GM19397 (cell line): Measurements from ENCODE around the gene ACAT1.
"Not testable (repeated sequence)": the region's sequence is repeated elsewhere in the genome, so short reads cannot be mapped to it uniquely, and the experiment has no call there.

Experiments used
- ATAC-seq: cut with Tn5 transposase; IDR thresholded peaks from one replicate; pipeline ENCODE4 v1.9.1; 2021; ENCODE audit warnings: mild to moderate bottlenecking, moderate library complexity; ENCODE audit not compliant: unreplicated experiment

The ACAT1 gene

DNA sequence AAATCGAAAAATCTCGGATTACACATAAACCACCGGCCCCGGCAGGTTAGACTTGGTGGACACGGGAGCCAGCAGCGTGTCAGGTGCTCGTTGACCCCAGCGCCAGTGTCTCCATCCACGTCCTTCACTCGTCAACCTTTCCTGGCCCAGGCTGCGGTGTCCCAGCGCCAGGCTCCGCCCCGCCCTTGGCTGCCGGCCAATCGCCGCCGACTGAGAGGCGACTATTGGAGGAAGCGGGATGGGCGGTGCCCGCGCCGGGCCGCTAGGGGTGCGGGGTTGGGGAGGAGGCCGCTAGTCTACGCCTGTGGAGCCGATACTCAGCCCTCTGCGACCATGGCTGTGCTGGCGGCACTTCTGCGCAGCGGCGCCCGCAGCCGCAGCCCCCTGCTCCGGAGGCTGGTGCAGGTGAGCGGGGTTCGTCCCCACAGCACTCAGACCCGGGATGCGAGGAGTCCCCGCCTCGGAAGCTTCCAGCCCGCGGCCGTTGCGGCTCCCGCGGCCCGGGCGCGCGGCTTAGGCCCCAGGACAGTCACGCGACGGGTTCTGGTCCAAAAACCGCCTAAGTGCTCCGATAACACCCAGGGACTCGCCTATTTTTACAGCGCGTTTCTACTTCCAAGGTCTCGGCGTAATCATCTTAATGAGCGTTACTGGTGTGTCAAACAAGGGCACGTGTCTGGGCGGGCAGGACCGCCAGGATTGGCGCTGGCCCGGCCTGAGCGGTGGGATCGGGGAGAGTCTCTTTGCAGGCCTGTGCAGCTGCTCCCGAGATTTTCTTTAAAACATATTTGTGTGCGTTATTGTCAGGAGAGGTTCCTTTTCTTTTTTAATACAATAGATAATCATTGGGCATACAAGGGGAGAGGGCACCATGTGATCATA, at the start of gene ACAT1:
TSS of gene ACAT1 (plus strand) at position 294 of the 882 bp plus-strand sequence. CDS start at position 334, 40 bp downstream.
- peak; percentile 98 for ATAC-seq

DNA sequence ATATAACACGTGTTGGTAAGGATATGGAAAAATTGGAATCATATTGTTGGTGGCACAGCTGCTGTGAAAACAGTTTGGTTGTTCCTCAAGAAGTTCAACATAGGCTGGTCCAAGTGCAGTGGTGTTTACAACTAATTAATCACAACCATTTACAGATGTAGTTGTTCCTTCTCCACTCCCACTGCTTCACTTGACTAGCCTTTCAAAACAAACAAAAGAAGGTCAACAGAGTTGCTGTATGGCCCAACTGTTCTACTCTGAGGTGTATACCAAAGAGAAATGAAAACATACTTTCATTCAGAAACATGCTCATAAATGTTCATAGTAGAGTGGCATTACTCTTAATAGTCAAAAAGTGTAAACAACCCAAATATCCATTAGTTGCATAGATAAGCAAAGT, 36.6 kb upstream of the ACAT1 start:
- ATAC-seq = no peak

DNA sequence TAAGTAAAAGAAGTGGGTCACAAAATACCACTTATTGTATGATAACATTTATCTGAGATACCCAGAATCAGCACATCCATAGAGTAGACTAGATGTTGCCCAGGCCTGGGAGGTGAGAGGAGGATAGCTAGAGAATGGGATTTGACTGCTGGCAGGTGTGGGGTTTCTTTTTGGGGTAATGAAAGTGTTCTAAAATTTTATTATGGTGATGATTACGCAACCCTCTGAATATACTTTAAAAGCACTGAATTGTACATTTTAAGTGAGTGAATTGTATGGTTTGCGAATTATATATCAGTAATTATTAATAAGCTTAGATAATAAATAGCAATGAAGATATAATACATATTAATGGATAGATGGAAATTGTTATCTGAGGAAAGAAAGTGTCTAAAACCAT, 35.7 kb upstream of the ACAT1 start:
- ATAC-seq = no peak

DNA sequence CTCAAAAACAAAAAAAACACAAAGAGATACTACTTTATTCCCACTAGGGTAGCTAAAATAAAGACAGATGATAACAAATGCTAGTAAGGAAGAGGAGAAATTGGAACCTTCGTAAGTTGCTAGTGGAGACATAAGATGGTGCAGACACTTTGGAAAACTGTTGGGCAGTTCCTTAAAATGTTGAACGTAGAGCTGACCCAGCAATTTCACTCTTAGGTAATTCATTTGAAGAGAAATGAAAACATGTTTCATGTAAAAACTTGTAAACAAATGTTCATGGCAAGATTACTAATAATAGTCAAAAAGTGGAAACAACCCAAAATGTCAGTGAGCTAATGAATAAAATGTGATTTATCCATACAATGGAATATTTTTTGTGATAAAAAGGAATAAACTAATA, 29.2 kb upstream of the ACAT1 start:
- ATAC-seq = no peak

DNA sequence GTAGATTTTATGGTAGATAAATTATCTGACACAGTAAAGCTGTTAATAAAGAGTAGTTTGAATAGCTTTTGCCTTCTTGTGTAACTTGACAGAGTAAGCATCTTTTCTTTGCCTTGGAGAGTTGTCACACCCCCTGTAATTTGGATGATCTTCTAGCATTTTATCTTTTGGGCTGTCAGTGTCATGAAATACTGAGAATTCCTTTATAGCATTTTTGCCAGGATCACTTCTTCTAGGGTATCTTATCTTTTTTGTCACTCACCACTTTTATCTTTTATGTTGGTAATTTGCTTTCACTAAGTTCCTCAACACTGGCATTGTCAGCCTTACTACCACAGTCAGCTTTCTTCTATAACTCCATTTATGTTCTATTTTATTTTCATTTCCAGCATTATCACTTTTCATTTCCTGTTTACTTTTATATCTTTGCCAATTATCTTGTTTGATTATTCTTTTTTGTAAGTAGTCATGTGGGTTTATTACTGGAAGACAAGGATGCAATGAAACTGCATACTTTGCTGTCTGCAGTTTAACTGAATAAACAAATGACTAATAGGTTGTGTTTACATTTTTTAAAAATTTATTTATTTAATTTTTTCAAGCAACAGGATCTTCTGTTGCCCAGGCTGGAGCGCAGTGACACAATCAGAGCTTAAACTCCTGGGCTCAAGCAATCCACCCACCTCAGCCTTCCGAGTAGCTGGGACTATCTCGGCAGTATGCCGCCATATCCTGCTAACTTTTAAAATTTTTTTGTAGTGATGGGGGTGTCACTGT, 28.1 kb upstream of the ACAT1 start:
- no peak for ATAC-seq

DNA sequence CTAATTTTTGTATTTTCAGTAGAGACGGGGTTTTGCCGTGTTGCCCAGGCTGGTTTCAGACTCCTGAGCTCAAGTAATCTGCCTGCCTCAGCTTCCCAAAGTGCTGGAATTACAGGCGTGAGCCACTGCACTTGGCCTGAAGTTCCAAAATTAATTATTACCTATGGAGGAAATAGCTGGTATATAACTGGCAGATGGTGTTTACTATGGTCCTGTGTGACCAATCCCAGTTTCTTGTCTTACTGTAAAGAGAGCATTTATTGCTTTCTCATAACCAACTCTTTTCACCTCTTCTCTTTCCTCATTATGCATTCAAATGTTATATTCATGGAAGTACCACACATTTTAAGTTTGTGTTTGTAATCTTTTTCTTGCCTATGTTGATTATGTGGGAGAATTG, 24.2 kb upstream of the ACAT1 start:
- ATAC-seq = no peak

DNA sequence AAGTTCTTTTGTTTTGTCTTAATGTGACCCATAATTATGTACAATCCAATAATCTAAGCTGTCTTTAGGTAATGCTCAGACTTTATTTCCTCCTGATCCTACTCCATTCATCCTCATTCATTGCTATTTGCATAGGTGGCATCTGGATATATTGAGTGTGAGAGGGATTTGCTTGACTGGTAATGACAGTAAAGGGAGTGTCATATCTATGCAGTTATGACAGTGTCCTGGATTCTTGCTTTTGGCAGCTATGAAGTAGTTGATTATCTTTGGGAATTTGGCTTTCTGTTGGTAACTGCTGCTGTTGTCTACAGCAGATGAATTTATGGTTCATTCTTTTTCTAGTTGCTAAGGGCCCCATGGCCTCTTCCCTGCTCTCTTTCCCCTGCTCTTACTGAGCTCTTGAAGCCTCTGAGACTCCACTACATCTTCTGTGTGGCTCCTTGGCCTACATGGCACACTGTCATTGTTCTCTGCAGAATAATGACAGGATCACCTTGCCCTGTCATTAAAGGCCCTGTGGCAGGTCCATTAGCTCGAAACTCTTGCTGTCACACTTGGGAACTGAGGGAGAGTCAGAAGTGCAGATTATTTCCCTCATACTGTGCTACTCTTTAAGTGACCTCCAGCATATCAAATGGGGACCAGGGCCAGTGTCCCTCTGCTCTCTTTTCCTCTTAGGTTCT, 20.1 kb upstream of the ACAT1 start:
- no peak for ATAC-seq

DNA sequence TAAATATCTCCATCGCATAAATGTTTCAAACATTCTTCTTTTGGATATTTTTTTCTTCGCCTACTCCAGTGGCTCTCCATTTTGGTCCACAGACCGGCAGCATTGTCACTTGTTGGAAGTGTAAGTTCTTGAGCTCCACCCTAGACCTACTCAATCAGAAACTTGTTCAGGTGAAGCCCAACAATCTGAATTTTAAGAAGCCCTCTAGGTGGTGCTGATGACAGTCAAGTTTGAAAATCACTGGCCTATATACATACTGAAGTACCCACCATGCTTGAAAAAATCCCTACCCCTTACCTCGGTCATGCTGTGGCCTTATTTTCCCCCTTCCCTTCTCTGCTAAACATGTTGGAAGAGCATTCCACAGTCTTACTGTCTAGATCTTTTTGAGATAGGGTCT, 10.2 kb upstream of the ACAT1 start:
- no peak for ATAC-seq

DNA sequence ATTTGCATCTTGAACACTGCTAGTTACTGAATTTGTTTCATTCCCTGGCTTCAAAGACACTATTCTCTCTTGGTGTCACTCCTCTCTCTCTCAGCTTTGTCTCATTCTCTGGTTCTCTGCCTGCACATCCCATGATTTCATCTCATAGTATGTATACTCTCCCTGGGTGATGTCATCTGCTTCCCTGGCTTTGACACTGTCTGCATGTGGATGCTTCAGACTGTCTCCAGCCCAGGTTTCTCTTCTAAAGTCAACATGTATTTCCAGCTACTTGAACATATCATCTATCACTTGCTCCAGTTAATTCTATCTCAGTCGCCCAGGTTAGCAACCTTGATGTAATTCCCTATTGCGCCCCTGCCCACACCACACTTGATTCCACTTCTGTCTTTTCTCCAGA, 9.3 kb upstream of the ACAT1 start:
- ATAC-seq = no peak

DNA sequence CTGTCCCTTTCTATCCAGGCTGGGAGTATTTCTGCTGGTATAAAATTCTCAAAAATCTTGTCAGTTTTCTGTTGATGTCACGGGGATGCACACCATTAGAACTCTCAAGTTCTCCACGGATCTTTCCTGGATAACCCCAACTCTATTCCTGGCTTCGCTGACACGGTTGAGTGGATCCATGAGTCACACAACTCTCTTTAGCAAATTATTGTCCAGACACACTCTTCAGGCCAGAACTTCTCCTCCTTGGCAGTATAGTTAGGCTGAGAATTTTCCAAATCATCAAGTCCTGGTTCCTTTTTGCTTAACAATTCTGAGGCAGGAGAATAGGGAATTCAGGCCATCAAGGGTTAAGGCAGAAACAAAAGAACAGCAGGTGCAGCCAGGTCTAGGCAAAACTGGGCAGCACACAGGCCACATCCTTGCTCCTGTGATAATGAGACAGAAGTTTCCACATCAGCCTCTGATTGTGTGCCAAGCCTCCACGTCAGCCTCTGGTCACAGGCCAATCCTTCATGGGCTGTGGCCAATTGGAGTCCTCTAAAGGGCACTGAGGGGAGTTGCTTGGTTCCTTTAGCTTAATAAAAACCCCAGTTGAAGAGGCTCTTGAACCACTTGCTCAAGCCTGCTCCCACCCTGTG, 5.7 kb upstream of the ACAT1 start:
- ATAC-seq = no peak

DNA sequence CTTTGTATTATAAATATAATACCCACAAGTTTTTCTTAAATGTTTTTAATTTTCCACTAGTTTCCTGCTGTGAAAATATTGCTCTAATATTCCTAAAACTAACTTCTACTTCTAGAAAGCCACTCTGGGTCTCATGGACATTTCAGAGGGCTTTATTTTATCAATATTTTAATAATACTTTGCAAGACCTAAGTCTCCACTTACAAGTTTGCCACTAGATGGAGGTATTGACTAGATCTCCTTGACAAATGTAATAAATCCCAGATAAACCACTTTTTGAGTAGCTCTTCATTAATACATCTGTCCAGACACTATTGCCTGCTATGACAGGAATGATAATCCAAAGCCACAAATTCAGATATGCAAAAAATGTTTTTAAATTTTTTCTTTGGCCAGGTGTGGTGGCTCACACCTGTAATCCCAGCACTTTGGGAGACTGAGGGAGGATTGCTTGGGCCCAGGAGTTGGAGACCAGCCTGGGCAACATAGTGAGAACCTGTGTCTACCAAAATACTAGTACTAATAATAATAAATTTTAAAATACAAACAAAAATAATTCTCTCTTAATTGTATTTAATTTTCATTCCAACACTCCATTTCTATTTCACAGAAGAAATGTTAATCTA, 3.5 kb upstream of the ACAT1 start:
- no peak for ATAC-seq

DNA sequence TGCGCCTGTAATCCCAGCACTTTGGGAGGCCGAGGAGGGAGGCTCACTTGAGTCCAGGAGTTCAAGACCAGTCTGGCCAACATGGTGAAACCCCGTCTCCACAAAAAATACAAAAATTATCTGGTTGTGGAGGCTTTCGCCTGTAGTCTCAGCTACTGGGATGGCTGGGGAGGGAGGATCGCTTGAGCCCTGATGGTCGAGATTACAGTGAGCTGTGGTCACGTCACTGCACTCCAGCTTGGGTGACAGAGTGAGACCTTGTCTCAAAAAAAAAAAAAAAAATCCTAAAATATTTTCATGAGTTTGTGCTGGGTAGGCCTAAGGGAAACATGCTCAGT, 462 bp upstream of the ACAT1 start:
- not testable (repeated sequence) for ATAC-seq

DNA sequence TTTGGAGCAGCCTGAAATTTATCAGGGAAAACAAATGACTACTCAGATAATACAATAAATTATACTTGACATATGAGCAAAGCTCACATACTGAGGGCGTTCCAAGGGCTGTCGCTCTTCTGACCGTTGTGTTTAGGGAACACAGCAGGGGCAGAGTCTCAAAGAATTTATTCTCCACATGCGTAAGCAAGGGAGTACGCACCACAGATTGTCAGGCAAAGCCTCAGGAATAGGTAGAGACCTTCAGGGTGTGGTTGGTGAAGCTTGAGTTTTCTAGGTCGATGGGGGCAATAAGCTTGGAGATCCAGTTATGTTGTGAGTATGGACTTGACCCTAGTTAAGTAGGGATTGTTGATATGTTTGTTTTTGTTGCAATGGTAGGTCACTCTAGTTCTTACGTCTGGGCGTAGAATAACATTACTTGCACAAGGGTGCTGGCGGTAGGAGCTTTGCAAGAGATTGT, 830 bp downstream of the ACAT1 start:
- no peak for ATAC-seq

DNA sequence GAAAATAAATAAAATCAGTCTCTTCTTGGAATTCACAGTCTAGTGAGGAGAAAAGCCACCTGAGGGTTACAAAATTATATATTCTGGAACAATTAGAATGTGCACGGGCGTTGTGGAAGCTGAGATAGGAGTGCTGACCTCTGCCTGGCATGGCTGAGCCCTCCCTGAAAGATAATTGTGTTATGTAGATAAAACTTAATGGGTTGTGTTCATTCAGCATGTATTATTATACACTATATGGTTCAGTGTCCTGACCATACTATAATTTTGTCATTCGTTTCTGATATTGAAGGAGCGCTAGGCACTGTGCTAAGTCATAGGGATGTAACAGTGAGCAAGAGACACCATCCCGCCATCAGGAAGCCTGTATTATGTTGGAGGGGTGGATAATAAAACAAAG, 3.7 kb downstream of the ACAT1 start:
- ATAC-seq = no peak

DNA sequence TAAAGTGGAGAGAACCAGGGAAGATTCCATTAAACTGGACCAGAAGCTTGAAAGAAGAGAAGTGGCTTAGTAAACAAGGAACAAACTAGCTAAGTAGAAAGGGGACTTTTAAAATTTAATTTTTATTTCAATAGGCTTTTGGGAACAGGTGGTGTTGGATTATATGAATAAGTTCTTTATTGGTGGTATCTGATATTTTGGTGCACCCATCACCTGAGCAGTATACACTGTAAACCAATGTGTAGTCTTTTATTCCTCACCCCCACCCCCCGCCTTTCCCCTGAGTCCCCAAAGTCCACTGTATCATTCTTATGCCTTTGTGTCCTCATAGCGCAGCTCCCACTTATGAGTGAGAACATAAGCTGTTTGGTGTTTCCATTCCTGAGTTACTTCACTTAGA, 7.4 kb downstream of the ACAT1 start:
- ATAC-seq = no peak

DNA sequence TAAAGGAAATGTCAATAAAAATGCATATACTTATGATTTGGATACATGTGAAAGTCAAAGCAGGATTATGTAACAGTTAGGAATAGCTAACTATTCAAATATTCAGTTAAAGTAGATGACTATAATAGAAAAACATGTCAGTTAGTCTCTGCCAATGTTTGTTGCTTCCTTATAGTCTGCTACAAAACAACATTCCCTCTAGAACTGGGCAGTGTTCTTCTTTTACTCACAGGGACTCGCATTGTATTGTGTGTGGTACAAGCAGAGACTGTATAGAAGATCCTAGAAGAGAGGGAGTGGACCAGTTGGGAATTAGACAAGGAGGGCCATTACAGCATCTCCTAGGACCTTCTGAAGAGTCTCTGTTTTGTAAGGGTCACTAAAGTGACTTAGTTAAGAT, 10.6 kb downstream of the ACAT1 start:
- ATAC-seq = no peak

DNA sequence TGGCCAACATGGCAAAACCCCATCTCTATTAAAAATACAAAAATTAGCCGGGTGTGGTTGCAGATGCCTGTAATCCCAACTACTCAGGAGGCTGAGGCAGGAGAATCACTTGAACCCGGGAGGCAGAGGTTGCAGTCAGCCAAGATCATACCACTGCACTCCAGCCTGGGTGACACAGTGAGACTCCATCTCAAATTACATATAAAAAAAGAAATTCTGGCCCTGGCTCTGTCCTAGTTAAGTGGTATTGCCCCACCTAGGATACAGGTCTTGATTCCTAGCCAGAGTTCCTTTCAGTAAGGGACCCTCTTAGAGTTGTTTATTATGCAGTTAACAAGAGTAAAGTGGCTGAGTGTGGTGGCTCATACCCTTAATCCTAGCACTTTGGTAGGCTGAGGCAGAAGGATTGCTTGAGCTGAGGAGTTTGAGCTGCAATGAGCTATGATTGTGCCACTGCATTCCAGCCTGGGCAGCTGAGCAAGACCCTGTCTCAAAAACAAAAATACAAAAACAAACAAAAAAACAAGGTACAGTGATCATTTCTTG, 11.7 kb downstream of the ACAT1 start:
- not testable (repeated sequence) for ATAC-seq

DNA sequence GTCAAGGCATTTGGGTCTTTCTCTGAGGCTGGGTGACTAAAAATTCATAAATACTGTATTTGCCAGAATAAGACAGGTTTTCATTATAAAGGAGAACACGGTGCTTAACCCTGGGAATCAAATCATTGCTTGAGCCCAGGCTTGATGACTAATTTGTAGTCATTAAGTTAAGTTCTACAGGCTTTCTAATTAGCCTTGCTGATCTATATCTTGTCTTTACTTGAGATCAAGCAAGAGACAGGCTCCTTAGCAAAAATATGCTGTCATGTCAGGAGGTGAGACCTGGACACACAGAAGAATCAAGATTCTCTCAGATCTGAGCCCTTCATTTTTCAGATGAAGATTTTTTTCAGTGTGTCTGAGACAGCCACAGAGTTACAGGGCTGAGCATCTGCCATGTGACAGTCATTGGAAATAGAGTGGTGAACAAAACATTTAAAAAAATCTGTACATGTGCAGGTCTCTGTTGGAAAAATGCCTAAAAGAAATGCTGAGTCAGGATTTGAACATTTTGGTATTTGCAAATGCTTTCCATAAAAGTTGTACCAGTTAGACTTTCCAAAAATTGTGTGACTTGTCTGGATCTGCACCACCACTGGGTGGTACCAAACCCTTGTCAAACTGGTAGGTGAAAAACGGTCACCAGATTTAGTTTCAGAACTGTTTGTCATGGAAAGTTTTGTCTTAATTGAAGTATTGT, 14.6 kb downstream of the ACAT1 start:
- no peak for ATAC-seq

DNA sequence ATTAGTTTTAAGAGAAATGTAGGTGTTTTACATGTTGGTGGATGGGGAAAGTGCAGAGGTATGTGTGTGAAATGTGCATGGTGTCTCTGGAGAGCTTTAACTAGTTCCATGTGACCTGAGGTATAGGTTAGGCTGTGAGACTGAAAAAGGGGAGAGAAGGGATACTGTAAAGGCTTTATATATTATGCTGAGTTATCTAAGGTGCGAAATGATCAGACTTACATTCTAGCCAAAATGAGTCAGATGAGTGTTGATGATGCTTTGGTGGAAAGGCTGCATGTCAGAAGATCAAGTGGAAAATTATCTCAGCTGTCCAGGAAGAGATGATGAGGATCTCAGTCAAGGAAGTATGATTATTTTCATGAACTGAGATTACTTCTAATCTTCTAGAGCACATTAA, 15.8 kb downstream of the ACAT1 start:
- no peak for ATAC-seq

DNA sequence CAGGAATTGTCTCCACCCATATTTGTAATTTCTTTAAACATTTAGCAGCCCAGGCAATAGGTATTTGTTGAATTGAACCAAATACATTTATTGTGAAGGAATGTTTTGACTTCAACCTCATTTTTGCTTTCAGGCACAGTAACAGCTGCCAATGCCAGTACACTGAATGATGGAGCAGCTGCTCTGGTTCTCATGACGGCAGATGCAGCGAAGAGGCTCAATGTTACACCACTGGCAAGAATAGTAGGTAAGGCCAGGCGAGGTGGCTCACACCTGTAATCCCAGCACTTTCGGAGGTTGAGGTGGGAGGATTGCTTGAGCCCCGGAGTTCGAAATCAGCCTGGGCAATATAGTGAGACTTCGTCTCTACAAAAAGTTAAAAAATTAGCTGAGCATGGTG, 20.9 kb downstream of the ACAT1 start:
- no peak for ATAC-seq
